Ovary (tissue), 3 donors: ENCODE results near the gene CLDND2.

Source experiments
- CTCF ChIP-seq, 3 donors: fragments of 450-650 bp in 2 of 3; fragments of 200-600 bp in 1 of 3; IDR thresholded peaks; one replicate each; pipeline versions ENCODE4 v1.5.1 to v1.8.0; 2016 to 2022; ENCODE audit warnings: antibody characterized with exemption in 3 of 3, mild to moderate bottlenecking in 1 of 3
- EP300 ChIP-seq: sonication (generic); formaldehyde crosslinking; IDR thresholded peaks from one replicate; pipeline ENCODE4 v1.6.1; 2017; ENCODE audit warnings: antibody characterized with exemption
- POLR2A ChIP-seq: fragments of 450-650 bp; IDR thresholded peaks from one replicate; pipeline ENCODE4 v1.6.1; 2017; ENCODE audit warnings: antibody characterized with exemption, mild to moderate bottlenecking, moderate library complexity
- donor health status: DM: no; HTN: no; CAD: no.

- TF ChIP-seq CTCF (IDR thresholded peaks at IDR 0.05), result no peak
- no peak for TF ChIP-seq EP300
- no peak for TF ChIP-seq POLR2A
These were observed 13.2 kb upstream of the CLDND2 start for GRCh38 chr19:51382004-51382403.
